ENCODE results near the gene RAX. TPM values are rescaled to one million over a fixed set of nuclear protein-coding genes. Genes with fewer than 3 reads are reported as not detected.

RAX gene
- not detected in 2 replicates for total RNA-seq (2012; rRNA removed)
- not detected in 2 replicates for polyA plus RNA-seq (2012; rRNA removed)
- polyA plus RNA-seq (2012; cell fraction: cytosol; rRNA removed) = not detected in 2 replicates
- polyA plus RNA-seq (2012; cell fraction: nucleus; rRNA removed; ENCODE audit: low replicate concordance) = not detected in 2 replicates
- Bru-seq, nascent RNA = not detected
- not detected for BruChase-seq, experiment 1, labeled RNA remaining after a 6-hour chase
- not detected for BruChase-seq, experiment 2, labeled RNA remaining after a 2-hour chase
- long read RNA-seq = 0 reads

DNA sequence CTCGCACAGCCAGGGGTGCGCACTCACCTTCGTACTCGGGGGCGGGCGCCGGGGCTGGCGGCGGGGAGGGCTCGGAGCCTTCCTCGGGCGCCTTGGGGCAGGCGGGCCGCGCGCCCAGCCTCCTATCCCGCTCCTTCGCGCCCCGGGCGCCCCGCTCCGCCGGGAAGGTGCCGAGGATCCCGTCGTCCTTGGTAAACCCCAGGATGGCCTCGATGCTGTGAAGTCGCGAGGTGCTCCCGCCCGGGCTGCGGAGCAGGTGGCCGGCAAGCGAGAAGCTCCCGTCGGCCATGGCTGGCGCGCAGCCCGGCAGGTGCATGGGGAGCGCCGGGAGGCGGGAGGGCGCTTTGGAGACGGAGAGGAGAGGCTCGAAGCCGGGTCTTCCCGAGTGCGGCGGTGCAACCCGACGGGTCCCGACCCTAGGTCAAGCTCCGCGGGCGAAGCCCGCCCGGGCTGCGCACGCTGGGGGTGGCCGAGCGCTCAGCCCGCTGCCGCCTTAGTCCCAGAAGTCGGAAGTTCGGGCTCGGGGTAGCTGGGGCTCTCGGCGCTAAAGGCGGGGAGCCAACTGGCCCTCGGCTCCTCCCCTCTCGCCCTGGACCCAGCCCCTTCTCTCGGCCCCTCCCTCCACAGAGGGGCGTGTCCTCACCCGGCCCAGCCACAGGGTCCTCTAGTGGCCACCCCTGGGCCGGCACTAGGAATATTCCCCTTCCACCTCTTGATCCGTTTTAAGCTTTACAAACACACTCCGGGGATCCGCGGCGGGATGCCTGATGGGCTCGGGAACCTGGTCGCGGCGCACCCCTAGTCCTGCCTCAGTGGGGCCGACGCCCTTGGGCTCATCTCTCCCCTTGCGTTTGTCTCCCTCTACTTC, at the start of gene RAX:
TSS of gene RAX (minus strand) at position 564 of the 868 bp plus-strand sequence. CDS start at position 316, 248 bp downstream.
- no peak within 1 kb of the TSS for H3K23ac ChIP-seq (ENCODE audit: low read depth, low read length)
- DNase-seq = no peak
- no peak within 1 kb of the TSS for H3K9ac ChIP-seq (ENCODE audit: low read depth, low read length)
- peak; percentile 49 for ATAC-seq (ENCODE audit: low read depth)
- no peak within 1 kb of the TSS for H4K8ac ChIP-seq (ENCODE audit: low read depth in 2 of 2, low read length in 2 of 2)
- no peak within 1 kb of the TSS for H4K91ac ChIP-seq (ENCODE audit: insufficient read depth, low read depth, low read length)
- no peak within 1 kb of the TSS for H3K27ac ChIP-seq (ENCODE audit: insufficient read depth, low read length)
- no peak within 1 kb of the TSS; the same call in 1 of the 2 replicates for H3K4me3 ChIP-seq (ENCODE audit: insufficient read depth, low read depth, low read length)
- peak within 1 kb of the TSS; percentile 70 for H2AFZ ChIP-seq (replicated peaks; ENCODE audit: low read length, poor library complexity)
- H3K4me2 ChIP-seq (ENCODE audit: low read depth, low read length) = no peak within 1 kb of the TSS; the same call in 1 of the 2 replicates
- no peak within 1 kb of the TSS for H3K18ac ChIP-seq (ENCODE audit: low read depth, low read length)
- H2AK5ac ChIP-seq (ENCODE audit: low read depth, low read length) = no peak within 1 kb of the TSS
- H3K79me1 ChIP-seq (ENCODE audit: low read depth in 1 of 2, low read length in 2 of 2) = no peaks in the 10 kb centered on the region
- 2% methylated on average over 20 of the region's 88 CpGs; no CpG with 5 or more reads in 1 of the 2 experiments for WGBS, 2 experiments (ENCODE audit: extremely low coverage in 2 of 2, insufficient read length in 1 of 2)
- no peak within 1 kb of the TSS for H3K4ac ChIP-seq (ENCODE audit: low read depth, low read length)
- no peak within 1 kb of the TSS for H2BK120ac ChIP-seq (ENCODE audit: low read depth, low read length)
- H3K9me1 ChIP-seq (ENCODE audit: insufficient read depth, low read length) = no peaks in the 10 kb centered on the region
- H3K9me3 ChIP-seq (ENCODE audit: control insufficient read depth, insufficient read depth, low read length) = peaks cover 19% of the 10 kb centered on the region
- no peak within 1 kb of the TSS for H2BK20ac ChIP-seq (ENCODE audit: low read depth, low read length)
- H2BK15ac ChIP-seq (ENCODE audit: low read depth, low read length) = no peak within 1 kb of the TSS
- TF ChIP-seq SMC3 (IDR thresholded peaks at IDR 0.05; ENCODE audit: low read depth, low read length) (no peak), CHD1 (IDR thresholded peaks at IDR 0.05; ENCODE audit: low read depth, low read length) (no peak), FOS (IDR thresholded peaks at IDR 0.05; ENCODE audit: low read depth, low read length) (no peak), RCOR1 (IDR thresholded peaks at IDR 0.05; ENCODE audit: insufficient replicate concordance, low read length) (no peak), CEBPB (IDR thresholded peaks at IDR 0.05; ENCODE audit: low read depth, low read length) (no peak), RAD21 (IDR thresholded peaks at IDR 0.05; ENCODE audit: low read length) (no peak)
- TF ChIP-seq, protein P1, sequence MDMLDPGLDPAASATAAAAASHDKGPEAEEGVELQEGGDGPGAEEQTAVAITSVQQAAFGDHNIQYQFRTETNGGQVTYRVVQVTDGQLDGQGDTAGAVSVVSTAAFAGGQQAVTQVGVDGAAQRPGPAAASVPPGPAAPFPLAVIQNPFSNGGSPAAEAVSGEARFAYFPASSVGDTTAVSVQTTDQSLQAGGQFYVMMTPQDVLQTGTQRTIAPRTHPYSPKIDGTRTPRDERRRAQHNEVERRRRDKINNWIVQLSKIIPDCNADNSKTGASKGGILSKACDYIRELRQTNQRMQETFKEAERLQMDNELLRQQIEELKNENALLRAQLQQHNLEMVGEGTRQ (IDR thresholded peaks at IDR 0.05; ENCODE audit: low read depth, low read length) = no peak
- TF ChIP-seq, protein P2, sequence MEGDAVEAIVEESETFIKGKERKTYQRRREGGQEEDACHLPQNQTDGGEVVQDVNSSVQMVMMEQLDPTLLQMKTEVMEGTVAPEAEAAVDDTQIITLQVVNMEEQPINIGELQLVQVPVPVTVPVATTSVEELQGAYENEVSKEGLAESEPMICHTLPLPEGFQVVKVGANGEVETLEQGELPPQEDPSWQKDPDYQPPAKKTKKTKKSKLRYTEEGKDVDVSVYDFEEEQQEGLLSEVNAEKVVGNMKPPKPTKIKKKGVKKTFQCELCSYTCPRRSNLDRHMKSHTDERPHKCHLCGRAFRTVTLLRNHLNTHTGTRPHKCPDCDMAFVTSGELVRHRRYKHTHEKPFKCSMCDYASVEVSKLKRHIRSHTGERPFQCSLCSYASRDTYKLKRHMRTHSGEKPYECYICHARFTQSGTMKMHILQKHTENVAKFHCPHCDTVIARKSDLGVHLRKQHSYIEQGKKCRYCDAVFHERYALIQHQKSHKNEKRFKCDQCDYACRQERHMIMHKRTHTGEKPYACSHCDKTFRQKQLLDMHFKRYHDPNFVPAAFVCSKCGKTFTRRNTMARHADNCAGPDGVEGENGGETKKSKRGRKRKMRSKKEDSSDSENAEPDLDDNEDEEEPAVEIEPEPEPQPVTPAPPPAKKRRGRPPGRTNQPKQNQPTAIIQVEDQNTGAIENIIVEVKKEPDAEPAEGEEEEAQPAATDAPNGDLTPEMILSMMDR (conservative IDR thresholded peaks at IDR 0.05; ENCODE audit: low read depth, low read length) = peak; percentile 17; the same call in 1 of the 2 replicates
- no peak within 1 kb of the TSS for H3K56ac ChIP-seq (ENCODE audit: extremely low read depth, insufficient read depth, low read length)
- H2AK9ac ChIP-seq (replicated peaks; ENCODE audit: low read depth, low read length, poor library complexity) = peak within 1 kb of the TSS; percentile 28
- in situ Hi-C loops (cut with MboI; ENCODE audit: low sequenced_read_pairs) (no loop called here), intact Hi-C loops (cut with micrococcal nuclease) (loop anchor here (5.0 kb wide), 1 partner anchor 136 kb away; the partner anchor contains the start of gene SEC11C), dilution Hi-C loops (cut with HindIII; ENCODE audit: low sequenced_read_pairs, unreplicated experiment) (no loop called here)
- H3K4me1 ChIP-seq (ENCODE audit: control insufficient read depth, insufficient read depth, low read length) = no peaks in the 10 kb centered on the region
- H4K20me1 ChIP-seq (ENCODE audit: insufficient read depth, low read length) = peaks cover 3% of the 10 kb centered on the region; the same call in 1 of the 2 replicates
- no peak within 1 kb of the TSS for H4K5ac ChIP-seq (ENCODE audit: low read depth, low read length)
- BruUV-seq (replicated peaks) = no TSS peak
- ChIA-PET CTCF (no interaction called here), POLR2A (ENCODE audit: unreplicated experiment) (no interaction called here)
- H3K27me3 ChIP-seq (ENCODE audit: control insufficient read depth, insufficient read depth, low read length) = peaks cover 94% of the 10 kb centered on the region
- no peak within 1 kb of the TSS for H2BK5ac ChIP-seq (ENCODE audit: low read depth, low read length, poor library complexity, severe bottlenecking)
- H3K14ac ChIP-seq (replicated peaks; ENCODE audit: low read depth, low read length) = no peak within 1 kb of the TSS
- no peaks in the 10 kb centered on the region for H3K36me3 ChIP-seq (ENCODE audit: control insufficient read depth, insufficient read depth, low read length)

Measured in IMR-90 (cell line).